Stimulated activated CD4-positive, alpha-beta T cell treated with anti-CD3 and anti-CD28 coated beads, Interleukin-4, amount 100 ng/mL, for 24 hours (primary cell): ENCODE results near the gene ZNF367.

Source experiments
- DNase-seq: peaks from one replicate; pipeline ENCODE4 v3.0.0-alpha.2; 2020

ZNF367 gene

DNA sequence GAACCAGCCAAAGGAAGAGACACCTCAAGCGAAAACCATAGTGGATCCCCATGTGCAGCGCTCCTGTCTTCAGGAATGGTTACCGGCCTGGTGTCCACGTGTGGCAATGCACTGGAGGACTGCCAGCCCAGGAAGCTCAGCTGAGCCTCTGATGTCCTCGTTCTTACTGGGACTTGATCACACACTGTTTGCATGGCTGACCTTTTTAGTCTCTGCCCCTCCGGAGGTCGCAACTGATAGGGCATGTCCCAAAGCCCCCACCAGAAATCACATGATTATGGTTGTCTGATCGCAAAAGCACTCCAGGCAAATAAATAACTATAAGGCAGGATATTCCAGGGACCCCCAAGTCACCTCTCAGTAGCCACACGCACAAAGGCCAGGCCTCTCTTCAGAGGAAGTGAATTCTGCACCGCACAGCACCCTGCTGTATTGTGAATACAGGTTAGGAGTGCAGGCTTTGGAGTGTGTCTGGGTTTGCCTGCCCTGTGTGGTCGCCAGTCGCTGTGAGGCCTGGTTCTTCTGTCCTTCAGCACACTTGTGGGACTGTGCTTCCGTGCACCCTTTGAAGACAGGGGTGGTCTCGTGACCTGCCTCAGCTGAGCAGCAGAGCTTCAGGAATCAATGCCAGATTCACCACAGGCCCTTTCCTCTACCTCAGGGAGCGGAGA lies 18.4 kb upstream of the ZNF367 start:
- DNase-seq, result no peak

DNA sequence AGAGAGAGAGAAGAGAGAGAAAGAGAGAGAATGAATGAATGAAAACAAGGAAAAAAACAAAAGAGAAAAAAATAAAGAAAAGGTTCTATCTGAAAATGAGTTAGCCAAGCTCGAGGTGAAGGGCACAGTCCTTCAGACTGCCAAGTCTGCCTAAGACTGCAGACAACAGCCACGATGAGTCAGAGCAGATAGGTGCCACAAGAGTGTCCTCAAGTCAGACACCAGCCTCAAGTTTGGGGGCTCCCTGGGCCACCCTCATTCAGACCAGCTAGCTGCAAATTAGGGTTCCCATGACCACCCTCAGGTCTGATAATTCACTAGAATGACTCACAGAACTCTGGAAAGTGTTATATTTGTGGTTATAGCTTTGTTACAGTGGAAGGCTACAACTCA lies 17.9 kb upstream of the ZNF367 start:
- DNase-seq, result no peak

DNA sequence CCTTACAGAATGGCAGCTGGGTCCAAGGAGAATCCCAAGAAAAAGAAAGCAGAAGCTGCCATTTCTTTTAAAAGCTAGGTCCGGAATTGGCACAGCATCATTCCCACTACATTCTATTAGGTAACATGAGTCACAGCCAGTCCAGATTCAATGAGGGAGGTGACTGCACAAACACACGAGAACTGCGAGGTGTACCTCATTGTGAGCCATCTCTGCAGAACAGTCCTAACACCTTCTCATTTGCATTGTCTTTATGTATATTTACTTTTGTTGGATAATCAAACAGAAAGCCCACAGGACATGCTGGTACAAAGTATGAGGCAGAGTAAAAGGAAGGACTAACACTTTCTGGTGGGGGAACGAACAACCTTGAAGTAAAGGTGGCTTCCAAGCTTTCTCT lies 17.2 kb upstream of the ZNF367 start:
- DNase-seq, result no peak

DNA sequence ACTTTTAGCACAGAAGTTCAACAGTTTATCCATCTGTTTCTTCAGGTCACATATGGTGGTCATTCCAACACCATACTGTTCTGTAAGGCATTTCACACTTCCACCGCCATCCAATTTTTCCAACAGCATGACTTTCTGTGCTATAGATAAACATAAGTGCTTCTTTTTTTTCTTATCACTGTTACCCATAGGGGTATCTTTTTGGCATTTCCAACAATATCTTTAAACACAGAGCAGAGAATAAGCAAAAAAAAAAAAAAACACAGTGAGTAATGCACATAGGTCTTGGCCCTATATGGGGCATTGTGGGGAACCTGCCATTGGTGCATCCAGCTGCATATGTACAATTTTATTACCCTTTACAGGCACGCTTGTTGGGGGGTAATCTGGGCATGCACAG lies 12.2 kb upstream of the ZNF367 start:
- DNase-seq, result no peak

DNA sequence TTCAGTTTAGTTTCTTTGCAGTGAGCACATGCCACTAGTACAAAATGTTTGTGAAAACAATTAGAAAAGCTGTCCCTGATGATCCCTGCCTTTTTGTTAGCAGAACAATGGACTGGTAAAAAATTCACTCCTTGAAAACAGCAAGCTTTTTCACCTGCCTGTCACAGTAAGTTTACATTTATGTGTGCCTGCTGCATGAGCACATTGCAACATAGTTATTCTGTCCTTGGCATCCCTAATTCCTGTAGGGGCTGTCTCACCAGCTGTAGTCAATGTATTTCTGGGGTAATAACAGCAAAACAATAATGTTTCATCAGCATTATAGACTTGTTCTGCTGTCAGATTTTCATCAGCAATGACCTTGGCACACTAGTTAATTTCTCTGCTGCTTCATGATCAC lies 11.6 kb upstream of the ZNF367 start:
- DNase-seq, result no peak

DNA sequence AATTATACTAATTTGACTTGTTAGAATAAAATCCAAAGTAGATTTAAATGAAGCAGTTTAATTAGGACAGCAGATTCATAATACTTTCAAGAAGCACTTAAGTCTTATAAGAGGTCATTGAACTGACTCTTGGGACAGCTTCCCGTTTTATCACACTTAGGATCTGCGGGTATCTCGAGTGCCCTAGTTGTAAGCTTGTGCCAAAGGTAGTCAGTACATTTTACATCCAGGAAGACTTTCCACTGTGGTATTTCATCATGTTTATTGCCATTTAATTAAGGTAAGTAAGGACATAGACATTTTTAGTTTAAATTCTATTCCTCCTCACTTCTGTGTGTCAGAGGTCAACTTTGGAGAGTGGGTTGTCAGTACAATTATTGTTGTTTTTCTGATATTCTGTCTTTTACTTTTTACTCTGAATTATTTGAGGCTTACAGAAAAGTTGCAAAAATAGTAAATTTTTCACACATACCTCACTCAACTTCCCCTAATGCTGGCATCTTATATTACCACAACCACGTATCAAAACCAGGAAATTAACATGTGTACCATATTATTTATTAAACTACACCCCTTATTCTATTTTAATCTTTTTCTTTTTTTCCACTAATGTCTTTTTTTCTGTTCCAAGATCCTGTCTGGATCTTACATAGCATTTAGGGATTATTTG lies 7.5 kb upstream of the ZNF367 start:
- DNase-seq, result no peak

DNA sequence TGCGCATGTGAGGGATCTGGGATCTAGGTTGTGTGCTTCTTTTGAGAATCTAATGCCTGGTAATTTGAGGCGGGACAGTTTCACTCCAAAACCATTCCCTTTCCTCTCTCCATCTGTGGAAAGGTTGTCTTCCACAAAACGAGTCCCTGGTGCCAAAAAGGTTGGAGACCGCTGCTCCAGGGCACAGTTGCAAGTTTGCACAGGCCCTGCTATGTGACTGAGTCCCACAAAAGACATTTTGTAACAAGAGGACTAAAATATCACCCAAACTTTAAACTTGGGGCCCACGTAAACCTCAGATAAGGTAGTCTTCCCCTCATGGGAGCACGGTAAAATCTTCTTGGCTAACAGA lies 5.8 kb upstream of the ZNF367 start:
- no peak for DNase-seq

DNA sequence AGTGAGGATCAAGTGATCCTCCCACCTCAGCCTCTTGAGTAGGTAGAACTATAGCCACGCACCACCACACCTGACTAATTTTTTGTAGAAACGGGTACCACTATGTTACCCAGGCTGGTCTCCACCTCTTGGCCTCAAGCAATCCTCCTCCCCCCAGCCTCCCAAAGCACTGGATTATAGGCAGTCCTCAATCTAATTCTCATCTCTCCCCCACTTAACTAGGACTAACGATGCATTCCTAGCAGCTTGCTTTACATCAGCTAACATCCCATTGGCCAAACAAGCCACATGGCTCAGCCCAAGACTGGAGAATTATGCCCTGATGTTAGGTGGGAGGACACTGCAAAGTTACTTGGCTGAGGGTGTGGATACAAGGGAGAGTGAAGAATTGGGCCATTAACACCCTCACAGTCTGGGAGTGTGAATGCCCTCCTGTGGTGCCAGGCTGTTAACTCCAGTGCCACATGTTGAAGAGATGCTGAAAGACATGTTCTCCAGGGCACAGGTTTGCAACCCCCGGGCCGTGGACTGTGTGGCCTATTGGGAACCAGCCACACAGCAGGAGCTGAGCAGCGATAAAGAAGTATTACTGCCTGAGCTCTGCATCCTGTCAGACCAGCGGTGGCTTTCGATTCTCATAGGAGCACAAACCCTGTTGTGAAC lies 5.3 kb upstream of the ZNF367 start:
- no peak for DNase-seq

DNA sequence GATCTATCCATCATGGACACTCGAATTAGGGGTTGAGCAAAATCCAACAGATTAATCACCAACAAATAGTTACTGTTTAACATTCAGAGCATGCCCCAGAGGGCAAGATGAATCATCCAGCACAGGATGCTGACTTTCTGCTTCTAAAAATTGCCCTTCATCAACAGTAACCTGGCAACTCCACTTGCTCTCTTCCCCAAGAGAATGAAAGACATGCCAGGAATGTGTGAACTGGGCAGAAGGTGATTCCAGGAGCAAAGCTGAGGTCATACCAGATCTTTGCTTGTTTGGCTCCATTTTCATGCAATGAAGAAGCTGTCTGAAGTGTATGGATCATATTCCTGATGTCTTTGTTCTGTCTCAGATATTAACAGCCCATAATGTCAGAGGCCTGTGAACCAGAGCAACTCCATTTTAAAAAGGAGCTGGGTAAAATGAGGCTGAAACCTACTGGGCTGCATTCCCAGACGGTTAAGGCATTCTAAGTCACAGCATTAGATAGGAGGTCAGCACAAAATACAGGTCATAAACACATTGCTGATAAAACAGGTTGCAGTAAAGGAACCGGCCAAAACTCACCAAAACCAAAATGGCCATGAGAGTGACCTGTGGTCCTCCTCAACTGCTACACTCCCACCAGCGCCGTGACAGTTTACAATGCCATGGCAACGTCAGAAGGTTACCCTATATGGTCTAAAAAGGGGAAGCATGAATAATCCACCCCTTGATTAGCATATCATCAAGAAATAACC lies 2.5 kb upstream of the ZNF367 start:
- DNase-seq, result peak; percentile 39

DNA sequence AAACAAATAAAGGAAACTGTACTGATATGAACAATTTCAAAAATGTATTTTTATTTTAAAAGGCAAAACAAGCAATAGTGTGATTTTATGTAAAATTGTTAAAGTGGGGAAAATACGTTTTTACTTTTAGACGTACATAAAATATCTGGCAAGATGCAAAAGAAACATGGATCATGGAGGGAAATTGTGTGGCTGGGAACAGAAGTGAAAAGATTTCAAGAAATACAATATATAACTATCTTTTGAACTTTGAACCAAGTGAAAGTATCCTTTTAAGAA lies 1.5 kb upstream of the ZNF367 start:
- no peak for DNase-seq

DNA sequence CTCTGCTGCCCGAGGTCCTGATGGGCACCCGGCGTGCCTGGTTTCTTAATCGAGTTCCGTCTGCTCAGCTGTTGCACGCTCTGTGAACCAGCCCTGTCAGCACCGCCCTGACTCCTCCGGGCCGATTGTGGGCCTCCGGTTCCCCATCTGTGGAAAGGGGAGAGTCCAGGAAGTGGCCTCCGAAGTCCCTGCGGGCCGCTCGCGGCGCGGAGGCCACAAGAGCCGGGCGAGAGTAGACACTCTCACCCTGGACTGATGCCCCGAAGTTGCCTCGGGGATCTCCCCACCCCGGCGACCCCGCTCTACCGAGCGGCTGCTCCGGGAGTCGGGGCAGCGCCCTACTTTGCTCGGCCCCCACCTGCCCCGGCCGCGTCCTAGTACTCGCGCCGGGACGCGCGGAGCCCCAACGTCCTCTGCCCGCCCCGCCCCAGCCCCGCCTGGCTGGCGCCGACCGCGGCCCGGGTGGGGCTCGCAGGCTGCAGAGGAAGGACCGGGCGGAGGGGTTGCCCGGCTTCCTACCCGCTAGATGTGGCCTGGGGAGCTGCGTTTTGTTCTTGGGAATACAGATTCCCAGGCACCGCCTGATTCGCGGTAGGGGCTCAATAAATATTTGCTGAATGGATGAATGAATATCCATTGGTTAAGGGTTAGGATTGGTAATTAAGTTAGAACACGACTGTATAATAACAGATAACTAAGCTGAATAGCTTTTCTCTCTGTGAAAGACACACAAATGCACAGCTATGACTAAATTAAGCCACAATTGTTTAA lies 935 bp upstream of the ZNF367 start:
- peak; percentile 36 for DNase-seq

DNA sequence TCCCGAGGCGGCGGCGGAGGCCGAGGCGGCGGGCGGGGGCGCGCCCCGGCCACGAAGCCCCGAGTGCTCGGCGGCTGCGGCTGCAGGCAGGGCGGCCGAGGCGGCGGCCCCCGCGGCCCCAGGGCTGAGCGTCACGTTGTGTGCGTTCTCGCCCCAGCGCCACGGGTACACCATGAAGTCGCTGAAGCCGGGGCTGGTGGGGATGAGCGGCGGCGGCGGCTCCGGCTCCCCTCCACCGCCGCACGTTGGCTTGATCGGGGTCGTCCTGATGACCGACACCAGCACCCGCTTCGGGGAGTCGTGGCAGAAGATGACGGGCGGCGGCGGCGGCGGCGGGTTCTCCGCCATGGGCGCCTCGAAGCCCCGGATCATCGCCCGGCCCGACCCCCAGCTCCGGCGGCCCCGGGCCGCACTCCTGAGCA lies 498 bp downstream of the ZNF367 start:
- DNase-seq, result no peak

DNA sequence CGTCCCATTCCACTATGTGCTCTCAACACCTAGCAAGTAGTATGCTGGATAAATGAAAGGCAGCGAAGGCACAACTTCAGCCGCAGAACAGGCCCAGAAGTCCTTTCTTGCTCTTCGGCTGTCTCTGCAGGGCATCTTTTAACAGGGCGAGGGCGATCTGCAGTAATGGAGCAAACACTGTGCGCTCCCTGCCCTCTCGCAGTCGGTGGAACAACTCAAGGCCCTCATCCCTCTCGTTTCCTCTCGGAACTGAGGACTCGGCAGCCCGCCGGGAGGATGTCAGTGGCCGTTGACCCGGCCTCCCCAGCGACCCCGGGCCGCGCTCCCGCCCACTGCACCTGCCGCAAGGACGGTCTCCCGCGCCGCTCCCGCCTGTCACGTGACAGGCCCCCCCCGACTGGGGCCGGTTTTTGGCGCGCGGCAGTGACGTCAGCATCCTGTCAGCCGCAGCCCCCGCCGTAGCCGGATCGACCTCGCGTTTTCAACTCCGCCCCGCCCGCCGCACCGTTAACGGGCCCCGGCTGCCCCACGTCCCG lies 1.1 kb downstream of the ZNF367 start:
- peak; percentile 92 for DNase-seq

DNA sequence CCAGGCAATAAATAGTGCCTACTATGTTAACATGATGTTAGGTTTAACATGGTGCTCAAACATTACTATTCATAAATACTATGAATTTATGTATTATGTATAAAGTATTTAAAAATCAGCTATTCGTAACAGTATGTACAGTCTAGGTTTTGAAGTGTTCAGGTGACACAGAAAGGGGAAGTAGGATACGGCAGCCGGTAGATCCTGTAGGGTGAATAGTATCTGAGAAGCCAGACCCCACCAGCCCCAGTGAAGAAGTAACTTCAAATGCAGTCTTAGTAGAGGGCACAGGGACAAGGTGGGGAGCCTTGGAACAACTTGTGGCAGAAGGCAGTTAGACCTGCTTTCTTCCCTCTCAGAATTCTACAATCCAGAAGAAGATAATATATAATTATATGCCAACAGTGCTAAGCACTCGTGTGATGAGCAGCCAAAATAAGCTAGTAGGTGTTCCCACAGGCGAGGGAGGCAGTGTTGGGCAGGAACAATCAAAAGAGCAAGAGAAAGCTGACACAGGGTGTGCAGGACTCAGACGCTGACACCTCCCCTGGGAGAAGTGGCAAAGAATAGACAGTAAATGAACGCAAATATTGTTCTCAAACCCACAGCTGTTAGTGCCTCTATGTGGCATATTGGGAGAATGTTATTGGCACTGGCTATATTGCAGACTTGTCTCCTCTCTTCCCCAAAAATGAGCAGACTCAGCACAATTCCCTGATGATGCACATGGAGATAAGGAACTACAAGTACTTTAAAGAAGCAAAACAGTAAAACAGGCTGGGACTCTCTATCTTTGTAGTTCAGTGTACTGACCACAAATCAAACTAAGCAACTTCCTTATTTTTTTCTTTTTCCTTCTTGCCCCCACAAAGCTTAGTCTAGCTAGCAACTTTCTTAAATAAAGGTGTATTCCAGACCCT lies 4.6 kb downstream of the ZNF367 start:
- no peak for DNase-seq

DNA sequence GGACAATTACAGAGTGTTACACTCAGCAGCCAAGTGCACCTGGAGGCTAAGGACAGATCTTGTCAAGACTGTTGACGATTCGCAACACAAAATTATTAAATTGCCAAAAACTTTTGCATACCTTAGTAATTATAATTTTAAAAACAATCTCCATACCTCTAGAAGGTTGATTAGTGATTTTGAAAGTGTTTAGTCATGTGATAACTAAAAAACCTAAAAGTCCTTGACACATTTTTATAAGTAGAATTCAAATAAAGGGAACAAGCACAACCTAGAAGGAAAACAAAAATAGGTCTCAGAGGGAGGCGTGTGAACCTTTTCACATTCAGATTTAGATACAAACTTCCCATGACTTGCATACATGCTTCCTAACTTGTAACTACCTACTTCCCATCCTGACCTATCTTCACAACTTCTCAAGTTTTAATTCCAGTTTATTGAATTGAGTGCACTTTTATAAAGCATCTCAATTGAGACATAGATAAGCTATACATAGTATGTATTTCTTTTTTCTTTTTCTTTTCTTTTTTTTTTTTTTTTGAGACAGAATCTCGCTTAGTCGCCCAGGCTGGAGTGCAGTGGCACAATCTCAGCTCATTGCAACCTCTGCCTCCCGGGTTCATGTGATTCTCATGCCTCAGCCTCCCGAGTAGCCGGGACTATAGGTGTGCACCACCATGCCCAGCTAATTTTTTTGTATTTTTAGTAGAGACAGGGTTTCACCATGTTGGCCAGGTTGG lies 5.8 kb downstream of the ZNF367 start:
- no peak for DNase-seq

DNA sequence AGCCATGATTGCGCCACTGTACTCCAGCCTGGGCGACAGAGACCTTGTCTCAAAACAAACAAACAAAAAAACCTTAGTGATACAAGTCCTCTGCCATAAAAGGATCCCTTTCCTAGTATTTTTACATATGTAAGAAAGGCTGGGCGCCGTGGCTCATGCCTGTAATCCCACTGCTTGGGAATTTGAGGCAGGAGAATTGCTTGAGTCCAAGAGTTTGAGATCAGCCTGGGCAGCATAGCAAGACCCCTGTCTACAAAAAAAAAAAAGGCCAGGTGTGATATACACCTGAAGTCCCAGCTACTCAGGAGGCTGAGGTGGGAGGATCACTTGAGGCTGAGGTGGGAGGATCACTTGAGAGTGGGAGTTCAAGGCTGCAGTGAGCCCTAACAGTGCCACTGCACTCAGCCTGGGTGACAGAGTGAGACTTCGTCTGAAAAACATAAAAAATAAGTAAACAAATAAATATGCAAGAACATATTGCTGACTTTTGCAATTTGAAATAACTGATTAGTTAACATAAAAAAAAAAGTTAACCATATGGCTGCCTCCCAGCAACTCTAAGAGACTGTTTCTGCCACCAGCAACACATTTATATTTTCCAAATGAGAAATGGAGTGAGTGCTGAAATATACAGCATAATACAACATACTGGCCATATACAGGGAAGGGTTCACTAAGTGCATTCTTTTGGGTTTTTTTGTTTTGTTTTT lies 6.9 kb downstream of the ZNF367 start:
- DNase-seq, result no peak

DNA sequence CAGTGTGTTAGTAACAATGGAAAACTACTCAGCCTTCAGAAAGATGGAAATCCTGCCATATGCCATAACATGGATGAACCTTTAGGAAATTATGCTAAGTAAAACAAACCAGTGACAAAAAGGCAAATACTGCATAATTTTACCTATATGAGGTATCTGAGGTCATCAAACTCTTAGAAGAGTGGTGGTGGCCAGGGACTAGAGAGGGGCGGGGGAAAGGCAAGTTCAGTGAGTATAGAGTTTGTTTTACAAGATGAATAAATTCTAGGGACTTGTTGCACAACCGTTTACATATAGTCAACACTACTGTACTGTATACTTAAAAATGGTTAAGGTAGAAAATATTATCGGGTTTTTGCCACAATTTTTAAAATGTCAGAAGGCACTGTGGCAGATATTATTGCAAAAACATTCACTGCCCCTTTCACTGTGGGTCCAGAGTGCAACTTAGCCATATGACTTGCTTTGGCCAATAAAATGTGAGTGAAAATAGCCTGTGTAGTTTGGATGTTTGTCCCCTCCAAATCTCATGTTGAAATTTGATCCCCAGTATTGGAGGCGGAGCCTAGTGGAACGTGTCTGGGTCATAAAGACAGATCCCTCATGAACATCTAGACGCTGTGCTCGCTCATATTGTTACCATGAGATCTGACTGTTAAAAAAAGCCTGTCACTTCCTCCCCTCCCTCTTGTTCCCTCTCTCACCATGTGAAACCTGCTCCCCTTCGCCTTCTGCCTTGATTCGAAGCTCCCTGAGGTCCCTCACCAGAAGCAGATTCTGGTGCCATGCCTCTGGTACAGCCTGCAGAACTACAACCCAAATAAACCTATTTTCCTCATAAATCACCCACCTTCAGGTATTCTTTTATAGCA lies 9.5 kb downstream of the ZNF367 start:
- DNase-seq, result no peak

DNA sequence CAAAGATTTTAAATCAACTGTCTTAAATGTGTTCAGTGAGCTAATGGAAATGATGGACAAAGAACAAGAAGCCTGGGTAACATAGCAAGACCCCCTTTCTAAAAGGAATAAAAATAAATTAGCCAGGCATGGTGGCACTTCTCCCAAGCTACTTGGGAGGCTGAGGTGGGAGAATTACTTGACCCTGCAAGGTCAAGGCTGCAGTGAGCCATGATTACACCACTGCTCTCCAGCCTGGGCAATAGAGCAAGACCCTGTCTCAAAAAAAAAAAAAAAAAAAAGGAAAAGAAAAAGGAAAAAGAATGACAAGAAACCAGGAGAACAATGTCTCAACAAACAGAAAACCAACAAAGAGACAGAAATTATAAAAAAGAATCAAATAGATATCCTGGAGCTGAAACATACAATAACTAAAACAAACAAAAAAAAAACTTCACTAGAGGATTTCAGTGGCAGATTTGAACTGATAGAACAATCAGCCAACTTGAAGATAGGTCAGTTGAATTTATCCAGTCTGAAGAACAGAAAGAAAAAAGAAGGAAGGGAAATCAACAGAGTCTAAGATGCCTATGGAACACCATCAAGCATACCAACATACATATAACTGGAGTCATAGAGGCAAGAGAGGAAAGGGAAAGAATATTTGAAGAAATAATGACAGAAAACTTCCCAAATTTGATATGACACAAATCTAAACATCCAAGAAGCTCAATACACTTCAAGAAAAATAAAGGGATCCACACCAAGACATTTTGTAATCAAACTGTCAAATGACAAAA lies 17.8 kb downstream of the ZNF367 start:
- DNase-seq, result no peak

DNA sequence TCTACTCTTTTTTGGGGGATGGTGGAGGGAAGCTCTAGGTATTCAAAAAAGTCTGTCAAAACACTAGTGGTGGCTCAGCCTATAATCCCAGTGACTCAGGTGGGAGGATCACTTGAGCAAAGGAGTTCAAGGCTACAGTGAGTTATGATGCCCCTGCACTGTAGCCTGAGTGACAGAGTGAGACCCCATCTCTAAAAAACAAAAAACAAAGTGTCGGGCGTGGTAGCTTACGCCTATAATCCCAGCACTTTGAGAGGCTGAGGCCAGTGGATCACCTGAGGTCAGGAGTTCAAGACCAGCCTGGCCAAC lies 18.9 kb downstream of the ZNF367 start:
- no peak for DNase-seq
